MCF 10A (cell line): ENCODE measurements around the gene NMBR. TPM values are rescaled to one million over a fixed set of nuclear protein-coding genes. Genes with fewer than 3 reads are reported as not detected.
"Not testable (repeated sequence)": the region's sequence is repeated elsewhere in the genome, so short reads cannot be mapped to it uniquely, and the experiment has no call there.

Experiments
- BruUV-seq: library from RNA; stranded (reverse); fragments of 400-500 nt; replicated peaks from 2 replicates; lab custom pipeline; 2021; lab: Mats Ljungman, UMichigan
- CTCF ChIA-PET: fragments of 300-600 bp; sonication (Branson Sonifier 250); formaldehyde crosslinking; extraction: SDS; loops from one replicate; lab custom pipeline; 2021; ENCODE audit warnings: antibody characterized with exemption, inconsistent platforms; lab: Yijun Ruan, JAX
- POLR2A ChIA-PET: fragments of 300-600, 350-650 bp; sonication (Branson Sonifier 250); formaldehyde crosslinking; extraction: SDS; loops from one replicate; lab custom pipeline; 2020; ENCODE audit warnings: antibody characterized with exemption, inconsistent platforms; lab: Yijun Ruan, JAX
- DNase-seq: peaks from one replicate; pipeline ENCODE4 v3.0.0-alpha.2; 2018; ENCODE audit not compliant: unreplicated experiment
- H3K27ac Mint-ChIP-seq: one replicate; pipeline ENCODE4 v1.8.0; 2022; ENCODE audit warnings: mild to moderate bottlenecking, low read depth, mixed read lengths; ENCODE audit not compliant: unreplicated experiment
- H3K27me3 Mint-ChIP-seq: one replicate; pipeline ENCODE4 v1.8.0; 2022; ENCODE audit warnings: mixed read lengths; ENCODE audit not compliant: insufficient read depth, unreplicated experiment
- H3K36me3 Mint-ChIP-seq: one replicate; pipeline ENCODE4 v1.8.0; 2022; ENCODE audit warnings: mild to moderate bottlenecking, moderate library complexity, mixed read lengths; ENCODE audit not compliant: insufficient read depth, unreplicated experiment
- H3K4me1 Mint-ChIP-seq: one replicate; pipeline ENCODE4 v1.8.0; 2022; ENCODE audit warnings: mixed read lengths; ENCODE audit not compliant: insufficient read depth, unreplicated experiment
- H3K4me3 Mint-ChIP-seq: one replicate; pipeline ENCODE4 v1.8.0; 2022; ENCODE audit warnings: mild to moderate bottlenecking, moderate library complexity, mixed read lengths; ENCODE audit not compliant: unreplicated experiment
- H3K9me3 Mint-ChIP-seq: one replicate; pipeline ENCODE4 v1.8.0; 2022; ENCODE audit warnings: mixed read lengths; ENCODE audit not compliant: unreplicated experiment
- CTCF ChIP-seq: fragments of 200-600 bp; IDR thresholded peaks from one replicate; pipeline ENCODE4 v1.8.0; 2022; ENCODE audit warnings: antibody characterized with exemption, mild to moderate bottlenecking; ENCODE audit not compliant: unreplicated experiment
- intact Hi-C: fragments of 100-400 bp; cut with micrococcal nuclease; formaldehyde crosslinking; loops from 2 replicates; pipeline ENCODE4 v1.14.1; 2022
- total RNA-seq: library from RNA; stranded (reverse); gene quantifications from 2 replicates; pipeline ENCODE4 v1.2.3, GENCODE V29; 2022

The NMBR gene
- total RNA-seq, 1 experiment from 2014 or later: not detected

GRCh38 chr6:142192343-142192742, 45.4 kb upstream of the NMBR start:
- no peak for TF ChIP-seq CTCF

GRCh38 chr6:142189057-142189456, 42.1 kb upstream of the NMBR start:
- intact Hi-C loops: no loop called here
- ChIA-PET POLR2A (no interaction called here), CTCF (interaction anchor here (1.1 kb wide), 1 partner anchor 16 kb away, joined by 3 read pairs; no protein-coding TSS in a partner anchor)
- Mint-ChIP-seq H3K4me1 (peaks cover 24% of the 10 kb centered on the region), H3K27ac (no peak overlapping the region), H3K9me3 (no peaks in the 10 kb centered on the region), H3K27me3 (no peaks in the 10 kb centered on the region), H3K4me3 (no peak overlapping the region), H3K36me3 (peaks cover 12% of the 10 kb centered on the region)
- no TSS peak for BruUV-seq
- TF ChIP-seq CTCF: no peak
- no peak for DNase-seq

More at GRCh38 chr6:142192343-142192742, 45.4 kb upstream of the NMBR start:
- intact Hi-C loops: no loop called here
- BruUV-seq: no TSS peak
- CTCF ChIA-PET: interaction anchor here (1.8 kb wide), 1 partner anchor 36 kb away, joined by 5 read pairs; no protein-coding TSS in a partner anchor
- POLR2A ChIA-PET: no interaction called here
- no peaks in the 10 kb centered on the region for H3K27me3 Mint-ChIP-seq
- peaks cover 9% of the 10 kb centered on the region for H3K4me1 Mint-ChIP-seq
- H3K27ac Mint-ChIP-seq: no peak overlapping the region
- H3K9me3 Mint-ChIP-seq: peaks cover 7% of the 10 kb centered on the region
- no peak overlapping the region for H3K4me3 Mint-ChIP-seq
- H3K36me3 Mint-ChIP-seq: peaks cover 12% of the 10 kb centered on the region
- no peak for DNase-seq

GRCh38 chr6:142188341-142188740, 41.4 kb upstream of the NMBR start:
- DNase-seq, BruUV-seq: not testable (repeated sequence)

GRCh38 chr6:142187209-142187608, 40.3 kb upstream of the NMBR start:
- no TSS peak for BruUV-seq
- peak; percentile 61 for DNase-seq
- H3K36me3 Mint-ChIP-seq: peaks cover 12% of the 10 kb centered on the region
- CTCF ChIA-PET: interaction anchor here (0.8 to 1.9 kb wide), 5 partner anchors 9 to 453 kb away, joined by 3 to 7 read pairs (median 3); no protein-coding TSS in a partner anchor
- POLR2A ChIA-PET: interaction anchor here (0.5 to 1.9 kb wide), 5 partner anchors 18 to 66 kb away, joined by 3 to 6 read pairs (median 3); partner anchors contain the start of genes NMBR and VTA1
- no peak overlapping the region for H3K4me3 Mint-ChIP-seq
- H3K27ac Mint-ChIP-seq: peak overlapping the region; percentile 0
- TF ChIP-seq CTCF: no peak
- peaks cover 24% of the 10 kb centered on the region for H3K4me1 Mint-ChIP-seq
- intact Hi-C loops: no loop called here
- H3K27me3 Mint-ChIP-seq: no peaks in the 10 kb centered on the region
- no peaks in the 10 kb centered on the region for H3K9me3 Mint-ChIP-seq

More at GRCh38 chr6:142188341-142188740, 41.4 kb upstream of the NMBR start:
- CTCF ChIA-PET: interaction anchor here (1.1 kb wide), 1 partner anchor 17 kb away, joined by 3 read pairs; no protein-coding TSS in a partner anchor
- Mint-ChIP-seq H3K36me3 (peaks cover 12% of the 10 kb centered on the region), H3K4me1 (peaks cover 24% of the 10 kb centered on the region)
- intact Hi-C loops, H3K27ac Mint-ChIP-seq, H3K9me3 Mint-ChIP-seq, POLR2A ChIA-PET, H3K27me3 Mint-ChIP-seq, H3K4me3 Mint-ChIP-seq: not testable (repeated sequence)
